ENCODE results near the gene RASGEF1B.

Gene RASGEF1B

GRCh38 chr4:81465406-81466340, 6.0 kb downstream of the RASGEF1B start:
- DNase-seq = no peak

GRCh38 chr4:81460834-81461233, 10.9 kb downstream of the RASGEF1B start:
- no peak for DNase-seq

GRCh38 chr4:81460191-81460701, 11.5 kb downstream of the RASGEF1B start:
- no peak for DNase-seq

- no peak for DNase-seq
These were observed 12.5 kb downstream of the RASGEF1B start for GRCh38 chr4:81459228-81459627.

- DNase-seq = no peak
These were observed 13.7 kb downstream of the RASGEF1B start for GRCh38 chr4:81457921-81458520.

- DNase-seq = no peak
These were observed 14.4 kb downstream of the RASGEF1B start for GRCh38 chr4:81457345-81457744.

GRCh38 chr4:81455897-81456296, 15.8 kb downstream of the RASGEF1B start:
- no peak for DNase-seq

- DNase-seq = no peak
These were observed 16.8 kb downstream of the RASGEF1B start for GRCh38 chr4:81454948-81455347.

GRCh38 chr4:81454499-81454898, 17.2 kb downstream of the RASGEF1B start:
- no peak for DNase-seq

GRCh38 chr4:81453024-81453423, 18.7 kb downstream of the RASGEF1B start:
- DNase-seq = no peak

GRCh38 chr4:81452452-81453006, 19.2 kb downstream of the RASGEF1B start:
- DNase-seq = no peak

- no peak for DNase-seq
These were observed 22.7 kb downstream of the RASGEF1B start for GRCh38 chr4:81449015-81449414.

GRCh38 chr4:81447566-81448229, 24.0 kb downstream of the RASGEF1B start:
- DNase-seq = no peak

- no peak for DNase-seq
These were observed 25.1 kb downstream of the RASGEF1B start for GRCh38 chr4:81446634-81447033.

- DNase-seq = peak; percentile 10
These were observed 26.5 kb downstream of the RASGEF1B start for GRCh38 chr4:81445196-81445595.

- DNase-seq = no peak
These were observed 29.1 kb downstream of the RASGEF1B start for GRCh38 chr4:81442484-81443085.

GRCh38 chr4:81440949-81441348, 30.8 kb downstream of the RASGEF1B start:
- DNase-seq = no peak

GRCh38 chr4:81436941-81437574, 34.6 kb downstream of the RASGEF1B start:
- DNase-seq = no peak

GRCh38 chr4:81436096-81436495, 35.6 kb downstream of the RASGEF1B start:
- no peak for DNase-seq

- no peak for DNase-seq
These were observed 38.9 kb downstream of the RASGEF1B start for GRCh38 chr4:81432825-81433224.

GRCh38 chr4:81431971-81432370, 39.7 kb downstream of the RASGEF1B start:
- DNase-seq = no peak

GRCh38 chr4:81429607-81430006, 42.1 kb downstream of the RASGEF1B start:
- DNase-seq = no peak

Data from fibroblast of skin of abdomen (primary cell).